ENCODE results near the gene TIAM2.

GRCh38 chr6:155117785-155118184 is 122.7 kb downstream of the TIAM2 start:
- TF ChIP-seq PKNOX1 (IDR thresholded peaks at IDR 0.05) (no peak), ESRRA (IDR thresholded peaks at IDR 0.05; ENCODE audit: low read length) (no peak), POLR2A (IDR thresholded peaks at IDR 0.05; ENCODE audit: low read depth, low read length) (no peak), CTCF (IDR thresholded peaks at IDR 0.05 in 2 of 3, conservative IDR thresholded peaks at IDR 0.05 in 1 of 3; ENCODE audit: control insufficient read depth in 2 of 3, extremely low read depth in 1 of 3, insufficient read depth in 1 of 3, low read depth in 3 of 3, low read length in 3 of 3) (no peak)

All from GM12878 (cell line).